ENCODE results near the gene PLSCR5.

DNA sequence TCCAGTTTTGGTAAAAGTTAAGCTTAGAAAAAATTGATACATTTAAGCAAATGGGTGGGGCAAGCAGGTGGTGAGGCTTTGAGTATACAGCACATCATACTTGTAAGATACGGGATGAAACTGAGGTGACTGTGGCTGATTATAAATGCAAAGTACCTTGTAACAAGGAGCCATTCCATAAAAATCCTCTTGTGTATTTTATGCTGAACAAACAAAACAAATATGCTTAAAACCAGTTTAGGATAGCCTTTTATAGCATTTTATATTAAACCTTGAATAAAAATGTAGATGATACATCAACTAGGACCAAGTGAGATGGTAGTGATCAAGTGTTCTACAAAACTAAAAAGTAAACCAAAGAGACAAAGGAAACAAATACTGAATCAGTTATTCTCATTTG, 64.2 kb downstream of the PLSCR5 start:
- TF ChIP-seq, protein P1, sequence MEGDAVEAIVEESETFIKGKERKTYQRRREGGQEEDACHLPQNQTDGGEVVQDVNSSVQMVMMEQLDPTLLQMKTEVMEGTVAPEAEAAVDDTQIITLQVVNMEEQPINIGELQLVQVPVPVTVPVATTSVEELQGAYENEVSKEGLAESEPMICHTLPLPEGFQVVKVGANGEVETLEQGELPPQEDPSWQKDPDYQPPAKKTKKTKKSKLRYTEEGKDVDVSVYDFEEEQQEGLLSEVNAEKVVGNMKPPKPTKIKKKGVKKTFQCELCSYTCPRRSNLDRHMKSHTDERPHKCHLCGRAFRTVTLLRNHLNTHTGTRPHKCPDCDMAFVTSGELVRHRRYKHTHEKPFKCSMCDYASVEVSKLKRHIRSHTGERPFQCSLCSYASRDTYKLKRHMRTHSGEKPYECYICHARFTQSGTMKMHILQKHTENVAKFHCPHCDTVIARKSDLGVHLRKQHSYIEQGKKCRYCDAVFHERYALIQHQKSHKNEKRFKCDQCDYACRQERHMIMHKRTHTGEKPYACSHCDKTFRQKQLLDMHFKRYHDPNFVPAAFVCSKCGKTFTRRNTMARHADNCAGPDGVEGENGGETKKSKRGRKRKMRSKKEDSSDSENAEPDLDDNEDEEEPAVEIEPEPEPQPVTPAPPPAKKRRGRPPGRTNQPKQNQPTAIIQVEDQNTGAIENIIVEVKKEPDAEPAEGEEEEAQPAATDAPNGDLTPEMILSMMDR (IDR thresholded peaks at IDR 0.05) = no peak
- TF ChIP-seq POLR2A (IDR thresholded peaks at IDR 0.05) = no peak
